Tibial artery (tissue), 4 donors: ENCODE data around the gene GATAD2A.

Source experiments
- DNase-seq, 2 donors: peaks; one replicate each; pipeline ENCODE4 v3.0.0-alpha.2; 2019
- H3K27ac ChIP-seq, 2 donors: fragments of 200-600 bp; sonication (generic) in 1 of 2; 1 replicate in 1 of 2; 2 replicates in 1 of 2; pipeline ENCODE4 v1.5.1; 2018 to 2019; ENCODE audit warnings: mild to moderate bottlenecking in 1 of 2
- H3K27me3 ChIP-seq, 2 donors: fragments of 200-600 bp; sonication (generic) in 1 of 2; one replicate each; pipeline versions ENCODE4 v1.5.1 to v1.6.0; 2016 to 2019
- H3K36me3 ChIP-seq, 3 donors: fragments of 200-600 bp; sonication (generic) in 2 of 3; one replicate each; pipeline ENCODE4 v1.5.1; 2016 to 2019; ENCODE audit warnings: mild to moderate bottlenecking in 2 of 3
- H3K4me1 ChIP-seq, 4 donors: fragments of 200-600 bp; sonication (generic) in 2 of 4; 1 replicate in 3 of 4; 2 replicates in 1 of 4; pipeline ENCODE4 v1.5.1; 2016 to 2019
- H3K4me3 ChIP-seq, 2 donors: fragments of 200-600 bp; sonication (generic) in 1 of 2; 1 replicate in 1 of 2; 2 replicates in 1 of 2; pipeline ENCODE4 v1.5.1; 2018 to 2019; ENCODE audit warnings: mild to moderate bottlenecking in 2 of 2
- H3K9me3 ChIP-seq, 3 donors: fragments of 200-600 bp; sonication (generic) in 1 of 3; one replicate each; pipeline ENCODE4 v1.5.1; 2016 to 2019
- CTCF ChIP-seq, 2 experiments: fragments of 200-600 bp in 1 of 2; fragments of 450-650 bp in 1 of 2; IDR thresholded peaks; one replicate each; pipeline ENCODE4 v1.5.1; 2017 to 2019; ENCODE audit warnings: antibody characterized with exemption in 2 of 2, mild to moderate bottlenecking in 1 of 2, moderate library complexity in 1 of 2
- intact Hi-C: fragments of 100-400 bp; cut with DNase I; formaldehyde crosslinking; loops from one replicate; pipeline ENCODE4 v1.15.0; 2023; ENCODE audit warnings: low total_unique reads

GATAD2A gene

GRCh38 chr19:19502281-19502680 is 96.8 kb downstream of the GATAD2A start:
- Histone ChIP-seq H3K27ac (no peak overlapping the region), H3K9me3 (no peaks in the 10 kb centered on the region), H3K27me3 (no peaks in the 10 kb centered on the region), H3K4me3 (no peak overlapping the region), H3K4me1 (no peaks in the 10 kb centered on the region), H3K36me3 (peaks cover 64 to 90% (median 78%) of the 10 kb centered on the region in 3 donors)
- no peak for TF ChIP-seq CTCF (IDR thresholded peaks at IDR 0.05)
- intact Hi-C loops, result no loop called here
- no peak for DNase-seq

DNA sequence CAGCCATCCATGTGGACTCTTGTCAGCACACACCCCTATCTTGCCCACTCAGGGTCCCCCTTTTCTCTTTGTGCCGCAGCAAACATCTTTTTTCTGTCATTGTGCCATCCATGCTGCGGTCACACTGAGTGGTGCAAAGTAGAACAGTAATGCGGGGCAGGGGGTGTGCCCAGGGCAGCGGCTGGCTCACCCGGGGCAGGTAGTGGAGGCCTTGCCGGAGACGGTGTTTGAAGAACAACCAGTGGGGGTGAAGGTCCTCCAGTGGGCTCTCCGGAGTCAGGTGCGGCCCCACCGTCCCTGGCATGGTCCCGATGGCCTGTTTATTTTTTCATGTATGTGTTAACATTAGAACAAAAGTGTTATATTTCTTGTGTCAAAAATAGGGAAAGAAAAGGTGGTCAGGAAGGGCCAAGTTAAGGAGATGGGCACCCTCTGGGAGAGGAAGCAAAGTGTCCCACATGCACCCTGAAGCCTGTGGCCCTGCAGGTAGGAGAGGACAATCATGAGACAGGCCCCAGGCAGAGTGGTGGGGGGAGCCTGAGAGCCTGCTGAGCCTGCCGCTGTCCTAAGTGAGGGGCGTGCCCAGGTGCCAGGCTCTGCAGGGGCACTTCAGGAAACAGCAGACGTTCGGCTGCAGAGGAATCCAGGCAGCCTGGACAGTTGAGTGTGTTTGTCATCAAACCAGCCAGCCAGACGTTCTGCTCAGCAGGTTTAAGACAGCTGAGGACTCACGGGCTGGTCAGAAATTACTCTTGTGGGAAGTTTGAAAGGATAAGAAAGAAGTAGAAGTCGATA is 97.5 kb downstream of the GATAD2A start:
- no peak overlapping the region for H3K27ac ChIP-seq
- no peaks in the 10 kb centered on the region for H3K9me3 ChIP-seq
- H3K27me3 ChIP-seq, result no peaks in the 10 kb centered on the region
- H3K4me1 ChIP-seq, result no peaks in the 10 kb centered on the region
- TF ChIP-seq CTCF (IDR thresholded peaks at IDR 0.05), result no peak
- no peak for DNase-seq
- no peak overlapping the region for H3K4me3 ChIP-seq
- intact Hi-C loops, result no loop called here
- peaks cover 69 to 90% (median 78%) of the 10 kb centered on the region in 3 donors for H3K36me3 ChIP-seq

DNA sequence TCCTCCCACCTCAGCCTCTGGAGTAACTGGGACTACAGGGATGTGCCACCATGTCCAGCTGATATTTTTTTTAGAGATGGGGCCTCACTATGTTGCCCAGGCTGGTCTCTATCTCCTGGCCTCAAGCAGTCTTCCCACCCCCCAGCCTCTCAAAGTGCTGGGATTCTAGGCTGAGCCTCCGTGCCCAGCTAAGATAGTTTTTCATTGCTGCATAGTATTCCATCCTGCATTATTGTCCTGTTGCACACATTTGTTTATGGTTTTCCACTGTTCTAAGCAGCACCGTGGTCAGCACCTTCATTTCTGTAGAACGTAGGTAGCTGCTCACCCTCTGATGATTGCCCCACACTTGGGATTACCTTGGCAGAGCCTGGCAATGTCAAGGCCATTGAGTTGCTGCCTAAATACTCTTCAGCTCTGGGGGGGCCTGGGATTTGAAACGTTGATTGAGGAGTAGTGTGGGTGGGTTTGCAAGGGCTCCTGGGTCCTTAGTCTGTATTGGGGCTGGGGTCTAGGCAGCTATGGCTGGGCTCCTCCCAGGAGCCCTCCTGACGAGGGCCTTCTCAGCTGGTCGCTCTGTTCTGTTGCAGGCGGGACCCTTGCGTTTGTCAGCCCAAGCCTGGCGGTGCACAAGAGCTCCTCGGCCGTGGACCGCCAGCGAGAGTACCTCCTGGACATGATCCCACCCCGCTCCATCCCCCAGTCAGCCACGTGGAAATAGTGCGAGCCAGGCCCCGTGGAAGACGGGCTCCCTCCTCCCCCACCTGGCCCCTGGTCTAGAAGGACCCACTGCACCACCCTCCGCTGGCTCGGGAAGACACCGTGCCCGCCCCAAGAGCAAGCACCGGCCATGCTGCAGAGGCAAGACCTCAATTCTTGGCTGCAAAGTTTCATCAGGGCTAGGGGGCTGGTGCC is 99.5 kb downstream of the GATAD2A start:
- intact Hi-C loops, result no loop called here
- H3K27me3 ChIP-seq, result no peaks in the 10 kb centered on the region

GRCh38 chr19:19505669-19506326 is 100.3 kb downstream of the GATAD2A start:
- Histone ChIP-seq H3K27ac (no peak overlapping the region), H3K4me1 (no peaks in the 10 kb centered on the region), H3K27me3 (no peaks in the 10 kb centered on the region), H3K4me3 (no peak overlapping the region), H3K36me3 (peaks cover 46 to 64% (median 50%) of the 10 kb centered on the region in 3 donors), H3K9me3 (no peaks in the 10 kb centered on the region)
- intact Hi-C loops, result no loop called here
- no peak for DNase-seq
- no peak for TF ChIP-seq CTCF (IDR thresholded peaks at IDR 0.05)

More for the DNA sequence above, 99.5 kb downstream of the GATAD2A start:
- no peak overlapping the region for H3K27ac ChIP-seq
- H3K4me1 ChIP-seq, result no peaks in the 10 kb centered on the region
- no peak for TF ChIP-seq CTCF (IDR thresholded peaks at IDR 0.05)
- H3K36me3 ChIP-seq, result peaks cover 54 to 72% (median 58%) of the 10 kb centered on the region in 3 donors
- DNase-seq, result no peak
- no peaks in the 10 kb centered on the region for H3K9me3 ChIP-seq
- H3K4me3 ChIP-seq, result no peak overlapping the region

DNA sequence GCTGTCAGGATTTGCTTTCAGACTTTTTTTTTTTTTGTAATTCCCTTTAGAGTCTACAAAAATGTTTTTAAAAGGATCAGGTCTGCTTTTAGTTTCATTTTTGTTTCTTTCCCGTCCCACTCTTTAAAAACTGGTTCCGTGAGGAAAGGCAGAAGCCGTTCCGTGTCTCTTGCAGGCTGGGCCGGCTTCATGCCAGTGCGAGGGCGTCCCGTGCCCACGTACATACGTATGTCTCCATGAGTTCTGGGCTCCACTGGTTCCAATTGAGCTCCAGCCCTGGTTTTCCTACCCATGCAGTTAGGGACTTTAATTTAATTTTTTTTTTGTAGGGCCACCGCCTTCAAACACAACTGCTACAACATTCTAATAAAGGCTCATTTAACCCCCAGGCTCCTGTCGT is 101.1 kb downstream of the GATAD2A start:
- TF ChIP-seq CTCF (IDR thresholded peaks at IDR 0.05), result no peak
- Histone ChIP-seq H3K4me3 (no peak overlapping the region), H3K36me3 (peaks cover 38 to 57% (median 42%) of the 10 kb centered on the region in 3 donors), H3K27ac (no peak overlapping the region), H3K4me1 (no peaks in the 10 kb centered on the region), H3K9me3 (no peaks in the 10 kb centered on the region), H3K27me3 (no peaks in the 10 kb centered on the region)
- DNase-seq, result no peak
- intact Hi-C loops, result no loop called here
